RCC 7860 (cell line): ENCODE measurements around the gene DHRS7.
"Not testable (repeated sequence)": the region's sequence is repeated elsewhere in the genome, so short reads cannot be mapped to it uniquely, and the experiment has no call there.

Experiments
- DNase-seq: peaks from one replicate; pipeline ENCODE4 v3.0.0-alpha.2; 2015; ENCODE audit warnings: low spot score
- FAIRE-seq: peaks from 2 replicates; lab custom pipeline; 2012; peaks lifted over from hg19 to GRCh38; lab: Jason Lieb, UNC

DHRS7 gene

GRCh38 chr14:60151715-60152114 lies 13.5 kb downstream of the DHRS7 start:
- FAIRE-seq (no peak), DNase-seq (peak; percentile 56)

GRCh38 chr14:60134702-60135101 lies 30.5 kb downstream of the DHRS7 start:
- DNase-seq (no peak), FAIRE-seq (no peak)

- DNase-seq (no peak), FAIRE-seq (no peak)
Measured at GRCh38 chr14:60133487-60133886, 31.7 kb downstream of the DHRS7 start.

DNA sequence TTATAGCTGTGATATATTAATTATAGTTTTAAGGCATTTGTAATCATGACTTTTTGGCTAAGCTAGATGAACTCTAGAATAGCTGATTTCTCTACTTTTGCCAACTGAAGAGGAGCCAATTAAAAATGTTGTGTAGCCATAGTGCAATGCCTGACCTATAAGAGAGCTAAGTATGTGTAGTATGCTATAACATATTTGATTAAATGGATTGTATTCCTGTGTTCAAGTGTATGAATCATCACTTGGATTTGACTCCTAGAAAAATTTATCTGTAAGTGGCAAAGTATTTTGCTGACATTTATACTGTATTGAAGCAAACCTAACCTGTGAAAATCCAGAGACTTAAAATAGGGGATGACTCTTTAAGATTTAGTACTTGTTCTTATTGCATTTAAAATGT lies 39.3 kb downstream of the DHRS7 start:
- no peak for FAIRE-seq

GRCh38 chr14:60116181-60116580 lies 49.0 kb downstream of the DHRS7 start:
- FAIRE-seq (no peak), DNase-seq (no peak)

More for the DNA sequence above, 39.3 kb downstream of the DHRS7 start:
- no peak for DNase-seq

- FAIRE-seq = no peak
- no peak for DNase-seq
Measured at GRCh38 chr14:60114881-60115280, 50.3 kb downstream of the DHRS7 start.

GRCh38 chr14:60111732-60112131 lies 53.5 kb downstream of the DHRS7 start:
- no peak for FAIRE-seq
- DNase-seq = no peak

DNA sequence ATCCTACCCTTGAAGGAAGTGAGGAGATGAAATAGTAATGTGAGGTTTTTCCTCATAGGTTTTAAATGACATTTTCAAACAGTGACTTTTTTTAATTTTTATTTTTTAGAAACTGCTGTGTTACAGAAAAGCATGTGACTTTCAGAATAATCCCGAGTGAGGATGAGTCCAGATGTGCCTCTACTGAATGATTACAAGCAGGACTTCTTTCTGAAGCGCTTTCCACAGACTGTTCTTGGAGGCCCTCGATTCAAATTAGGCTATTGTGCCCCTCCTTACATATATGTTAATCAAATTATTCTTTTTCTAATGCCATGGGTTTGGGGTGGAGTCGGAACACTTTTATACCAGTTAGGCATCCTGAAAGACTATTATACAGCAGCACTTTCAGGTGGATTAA lies 57.7 kb downstream of the DHRS7 start:
- FAIRE-seq (no peak), DNase-seq (no peak)

DNA sequence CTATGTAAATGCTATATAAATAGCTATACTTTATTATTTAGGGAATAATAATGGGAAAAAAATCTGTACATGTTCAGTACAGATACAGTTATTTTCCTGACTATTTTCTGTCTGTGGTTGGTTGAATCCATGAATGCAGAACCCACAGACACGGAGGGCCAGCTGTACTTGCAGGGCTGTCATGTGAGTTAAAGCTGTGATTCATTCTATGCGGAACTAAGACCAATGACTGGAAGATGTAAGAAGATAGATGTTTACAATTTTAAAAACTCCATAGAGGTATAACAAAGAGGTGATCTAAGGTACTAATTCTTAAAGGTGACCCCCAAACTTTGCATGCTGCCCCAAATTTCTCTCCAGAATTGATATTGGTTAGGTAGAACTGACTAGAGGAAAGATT lies 58.9 kb downstream of the DHRS7 start:
- peak; percentile 6 for DNase-seq
- peak; percentile 51 for FAIRE-seq

GRCh38 chr14:60102389-60102788 lies 62.8 kb downstream of the DHRS7 start:
- DNase-seq = no peak

GRCh38 chr14:60101786-60102185 lies 63.4 kb downstream of the DHRS7 start:
- no peak for FAIRE-seq
- DNase-seq = no peak

More at GRCh38 chr14:60102389-60102788, 62.8 kb downstream of the DHRS7 start:
- no peak for FAIRE-seq

DNA sequence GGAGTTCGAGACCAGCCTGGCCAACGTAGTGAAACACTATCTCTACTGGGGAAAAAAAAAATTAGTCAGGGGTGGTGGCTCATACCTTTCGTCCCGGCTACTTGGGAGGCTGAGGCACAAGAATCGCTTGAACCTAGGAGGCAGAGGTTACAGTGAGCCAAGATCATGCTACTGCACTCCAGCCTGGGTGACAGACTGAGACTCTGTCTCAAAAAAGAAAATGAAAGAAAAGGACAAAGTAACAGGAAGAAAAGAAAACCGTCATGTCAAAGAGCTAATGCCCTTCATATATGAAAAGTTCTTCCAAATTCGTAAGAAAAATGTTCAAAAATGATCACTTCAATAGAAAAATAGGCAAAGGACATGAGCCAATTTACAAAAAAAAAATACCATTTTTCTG lies 65.3 kb downstream of the DHRS7 start:
- FAIRE-seq, DNase-seq: not testable (repeated sequence)

DNA sequence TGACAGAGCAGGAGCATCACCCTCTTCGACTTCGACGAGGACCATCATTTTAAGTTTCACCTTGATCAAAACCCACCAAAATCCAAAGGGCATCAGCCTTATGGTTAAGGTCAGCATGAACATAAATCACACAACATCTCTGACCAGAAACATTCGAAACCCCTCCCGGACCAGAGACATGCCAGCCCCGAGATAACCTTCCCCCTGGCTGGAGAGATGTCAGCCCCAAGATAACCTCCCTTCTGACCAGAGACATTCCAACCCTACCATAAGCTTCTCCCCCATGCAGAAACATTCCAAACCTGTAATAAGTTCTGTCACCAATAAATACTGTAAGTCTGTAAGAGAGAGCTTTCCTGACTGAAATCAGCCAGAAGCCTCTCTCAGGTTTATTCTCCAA lies 67.2 kb downstream of the DHRS7 start:
- no peak for FAIRE-seq
- DNase-seq = no peak

- DNase-seq = no peak
- FAIRE-seq = no peak
Measured at GRCh38 chr14:60095781-60096450, 69.3 kb downstream of the DHRS7 start.

- DNase-seq (no peak), FAIRE-seq (no peak)
Measured at GRCh38 chr14:60095231-60095630, 70.0 kb downstream of the DHRS7 start.

DNA sequence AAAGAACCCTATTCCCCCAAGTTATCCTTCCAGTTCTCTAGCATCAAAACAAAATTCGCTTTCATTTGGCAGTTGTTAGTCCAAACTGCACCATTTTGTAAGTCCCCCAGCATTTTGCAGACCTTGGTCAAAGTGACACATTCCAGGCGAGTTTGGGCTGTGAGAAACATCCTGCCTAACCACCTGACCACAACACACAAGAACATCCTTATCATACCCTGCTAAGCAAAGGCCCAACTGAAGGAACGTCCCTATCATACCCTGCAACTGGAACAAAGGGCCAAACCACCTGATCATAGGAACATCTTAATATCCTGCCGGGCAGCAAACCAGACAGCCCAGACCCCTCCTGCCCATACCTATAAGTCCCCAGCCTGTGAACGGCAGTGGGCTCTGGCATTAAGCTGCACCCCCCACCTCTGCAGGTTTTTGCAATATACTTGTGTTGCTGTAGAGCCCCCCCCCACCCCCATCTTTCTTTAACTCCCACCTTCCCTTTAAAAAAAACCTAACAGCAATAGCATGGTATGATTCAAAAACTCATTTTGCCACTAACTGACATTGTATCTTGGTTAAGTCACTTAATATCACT lies 70.8 kb downstream of the DHRS7 start:
- FAIRE-seq (peak; percentile 40), DNase-seq (peak; percentile 69)
